HepG2 (cell line): Measurements from ENCODE around the gene ST6GALNAC4. TPM values are rescaled to one million over a fixed set of nuclear protein-coding genes. Genes with fewer than 3 reads are reported as not detected.

ENCODE experiments used
- ASH2L ChIP-seq: fragments of 300-600, 200-600 bp; sonication (generic); IDR thresholded peaks from 2 replicates; pipeline ENCODE4 v1.7.0; 2017; ENCODE audit warnings: low read depth, mild to moderate bottlenecking, moderate library complexity, mixed read lengths, low read length; ENCODE audit not compliant: insufficient read length
- CBX2 ChIP-seq, 2 experiments: fragments of 200-600 bp in 1 of 2; sonication (generic); formaldehyde crosslinking in 1 of 2; IDR thresholded peaks; 2 replicates each; pipeline versions ENCODE4 v1.7.0 to v1.8.1; 2018 to 2022; ENCODE audit warnings: low read depth in 2 of 2, low read length in 1 of 2, mild to moderate bottlenecking in 1 of 2, missing genetic modification reagents in 1 of 2
- CEBPZ ChIP-seq: IDR thresholded peaks from 2 replicates; pipeline ENCODE4 v1.6.1; 2012; ENCODE audit warnings: low read length, improper control_type of control experiment
- EEA1 ChIP-seq: sonication (generic); formaldehyde crosslinking; IDR thresholded peaks from 2 replicates; pipeline ENCODE4 v1.5.1; 2020; ENCODE audit warnings: mild to moderate bottlenecking, missing genetic modification reagents, borderline replicate concordance
- FOXP1 ChIP-seq, 2 experiments: fragments of 450-650 bp in 1 of 2; IDR thresholded peaks; 2 replicates each; pipeline ENCODE4 v1.6.1; 2017 to 2018; ENCODE audit warnings: antibody characterized with exemption in 1 of 2
- MAFF ChIP-seq: IDR thresholded peaks from 2 replicates; pipeline ENCODE4 v1.6.1; 2011; ENCODE audit warnings: low read depth, low read length, improper control_type of control experiment
- MAFG ChIP-seq: sonication (generic); formaldehyde crosslinking; IDR thresholded peaks from 2 replicates; pipeline ENCODE4 v1.5.1; 2020; ENCODE audit warnings: mild to moderate bottlenecking, missing genetic modification reagents
- MIXL1 ChIP-seq: IDR thresholded peaks from 2 replicates; pipeline ENCODE4 v1.6.1; 2016
- MTF1 ChIP-seq: sonication (generic); formaldehyde crosslinking; IDR thresholded peaks from 2 replicates; pipeline ENCODE4 v1.5.0; 2020; ENCODE audit warnings: missing genetic modification reagents
- PRMT3 ChIP-seq: sonication (generic); formaldehyde crosslinking; IDR thresholded peaks from 2 replicates; pipeline ENCODE4 v1.8.1; 2022; ENCODE audit warnings: low read depth, mild to moderate bottlenecking, moderate library complexity, missing genetic modification reagents, borderline replicate concordance
- TFDP2 ChIP-seq: sonication (generic); formaldehyde crosslinking; IDR thresholded peaks from 2 replicates; pipeline ENCODE4 v1.4.0; 2020; ENCODE audit warnings: missing genetic modification reagents
- XRCC5 ChIP-seq: fragments of 200-400 bp; formaldehyde crosslinking; optimal IDR thresholded peaks from 2 replicates; pipeline ENCODE3; 2017; ENCODE audit warnings: mild to moderate bottlenecking, low read length
- ZNF274 ChIP-seq: sonication (generic); formaldehyde crosslinking; IDR thresholded peaks from 2 replicates; pipeline ENCODE4 v1.5.1; 2020; ENCODE audit warnings: mild to moderate bottlenecking, missing genetic modification reagents
- ZNF713 ChIP-seq: sonication (generic); formaldehyde crosslinking; IDR thresholded peaks from 2 replicates; pipeline ENCODE4 v1.4.0; 2020; ENCODE audit warnings: mild to moderate bottlenecking, missing genetic modification reagents
- ZNF720 ChIP-seq: sonication (generic); formaldehyde crosslinking; IDR thresholded peaks from 2 replicates; pipeline ENCODE4 v1.4.0; 2020; ENCODE audit warnings: missing genetic modification reagents
- ZNF746 ChIP-seq: sonication (generic); formaldehyde crosslinking; IDR thresholded peaks from 2 replicates; pipeline ENCODE4 v1.8.0; 2022; ENCODE audit warnings: mild to moderate bottlenecking, missing genetic modification reagents
- polyA plus RNA-seq, 8 experiments: library from polyadenylated mRNA; depleted of rRNA in 3 of 8; stranded (reverse) in 7 of 8; unstranded in 1 of 8; fragments of >200 nt; fragmentation: Illumina TruSeq in 4 of 8; extraction: Trizol in 4 of 8; gene quantifications; 2 replicates each; pipeline versions ENCODE4 v1.2.1 to v1.2.3, GENCODE V29; 2011 to 2016; ENCODE audit warnings: low read depth in 4 of 8, missing spikeins in 1 of 8, mixed read lengths in 1 of 8; ENCODE audit not compliant: insufficient read depth in 1 of 8
- total RNA-seq, 5 experiments: library from RNA; depleted of rRNA; stranded (reverse); fragments of >200 nt; fragmentation: Illumina TruSeq; extraction: Trizol; gene quantifications; 2 replicates each; pipeline ENCODE4 v1.2.3, GENCODE V29; 2016; ENCODE audit warnings: low read depth in 1 of 5

Gene ST6GALNAC4
- total and polyA plus RNA-seq, 2 of the 13 experiments (the other 11 are each of a cell fraction or from before 2014, with no cell fraction given) = 18.8 to 27.7 TPM

- TF ChIP-seq CEBPZ = no peak
- no peak for TF ChIP-seq ASH2L
- TF ChIP-seq XRCC5 = no peak
- TF ChIP-seq TFDP2 = peak; percentile 89
- TF ChIP-seq ZNF746 (CRISPR knock-in tag) = peak; percentile 95
- TF ChIP-seq MAFG = no peak
- no peak for TF ChIP-seq EEA1 (CRISPR knock-in tag)
- no peak for TF ChIP-seq ZNF274
- TF ChIP-seq CBX2 (IDR thresholded peaks at IDR 0.05; ENCODE audit: low read depth, low read length) = no peak
- no peak for TF ChIP-seq CBX2 (CRISPR knock-in tag; IDR thresholded peaks at IDR 0.05; ENCODE audit: low read depth)
- no peak for TF ChIP-seq MTF1 (CRISPR knock-in tag)
- no peak; the same call in 1 of the 2 replicates for TF ChIP-seq ZNF713 (CRISPR knock-in tag)
- no peak for TF ChIP-seq MAFF
- TF ChIP-seq PRMT3 = no peak
- TF ChIP-seq MIXL1 = no peak
- TF ChIP-seq FOXP1 (IDR thresholded peaks at IDR 0.05) = no peak
- TF ChIP-seq FOXP1 (CRISPR knock-in tag; IDR thresholded peaks at IDR 0.05) = no peak
- no peak for TF ChIP-seq ZNF720 (CRISPR knock-in tag)
These were observed 39.3 kb downstream of the ST6GALNAC4 start, which contains the start of gene AK1 (continued) for GRCh38 chr9:127877566-127877998.
